H1 (cell line): ENCODE results near the gene CUEDC2. TPM values are rescaled to one million over a fixed set of nuclear protein-coding genes. Genes with fewer than 3 reads are reported as not detected.

Source experiments
- CTCF ChIA-PET: fragments of 300-600 bp; sonication (Branson Sonifier 250); formaldehyde crosslinking; loops from one replicate; lab custom pipeline; 2021; ENCODE audit not compliant: partially characterized antibody; lab: Charles Lee
- POLR2A ChIA-PET: fragments of 300-600 bp; sonication (Branson Sonifier 250); formaldehyde crosslinking; loops from one replicate; lab custom pipeline; 2021; ENCODE audit warnings: inconsistent platforms; ENCODE audit not compliant: partially characterized antibody; lab: Charles Lee
- DNase-seq, 2 experiments: peaks; one replicate each; pipeline versions ENCODE4 v3.0.0 to v3.0.0-alpha.2; 2010 to 2022; ENCODE audit warnings: low spot score in 2 of 2, low read depth in 1 of 2, mixed read lengths in 1 of 2
- FAIRE-seq: peaks from 2 replicates; lab custom pipeline; 2011; peaks lifted over from hg19 to GRCh38; lab: Jason Lieb, UNC
- H2AFZ ChIP-seq: 2 replicates; pipeline ENCODE4 v1.8.1; 2012; ENCODE audit warnings: low read length, inconsistent platforms
- H2AK5ac ChIP-seq: 2 replicates; pipeline ENCODE4 v1.6.1; 2013; ENCODE audit warnings: low read depth, low read length
- H2BK120ac ChIP-seq: replicated peaks from 2 replicates; pipeline ENCODE3; 2013; ENCODE audit warnings: low read depth, low read length, inconsistent platforms
- H2BK12ac ChIP-seq: 2 replicates; pipeline ENCODE4 v1.6.1; 2013; ENCODE audit warnings: low read depth, low read length
- H2BK15ac ChIP-seq: 2 replicates; pipeline ENCODE4 v1.6.1; 2013; ENCODE audit warnings: low read length
- H2BK20ac ChIP-seq: 2 replicates; pipeline ENCODE4 v1.6.1; 2013; ENCODE audit warnings: low read length
- H2BK5ac ChIP-seq: 2 replicates; pipeline ENCODE4 v1.6.1; 2013; ENCODE audit warnings: low read depth, low read length
- H3K14ac ChIP-seq: 2 replicates; pipeline ENCODE4 v1.6.1; 2013; ENCODE audit warnings: inconsistent platforms; ENCODE audit not compliant: insufficient read length
- H3K18ac ChIP-seq: 2 replicates; pipeline ENCODE4 v1.6.1; 2013; ENCODE audit warnings: low read length; ENCODE audit errors: extremely low read depth
- H3K23ac ChIP-seq: 2 replicates; pipeline ENCODE4 v1.6.1; 2013; ENCODE audit warnings: inconsistent platforms; ENCODE audit not compliant: insufficient read length
- H3K23me2 ChIP-seq: 2 replicates; pipeline ENCODE4 v1.6.1; 2013; ENCODE audit warnings: low read depth, low read length
- H3K27ac ChIP-seq: 2 replicates; pipeline ENCODE4 v1.6.1; 2011; ENCODE audit warnings: low read depth, low read length, inconsistent platforms
- H3K27me3 ChIP-seq, 4 experiments: replicated peaks in 1 of 4; 1 replicate in 1 of 4; 2 replicates in 3 of 4; pipeline versions ENCODE4 v1.6.1 to v1.8.1; 2011 to 2013; ENCODE audit warnings: low read length in 3 of 4, mild to moderate bottlenecking in 3 of 4, inconsistent platforms in 2 of 4, mixed read lengths in 2 of 4, moderate library complexity in 1 of 4; ENCODE audit not compliant: control insufficient read depth in 3 of 4, insufficient read depth in 3 of 4; ENCODE audit errors: extremely low read depth in 1 of 4
- H3K36me3 ChIP-seq, 4 experiments: 2 replicates each; pipeline versions ENCODE4 v1.6.1 to v1.8.1; 2011 to 2013; ENCODE audit warnings: mild to moderate bottlenecking in 4 of 4, low read length in 3 of 4, moderate library complexity in 2 of 4, control low read depth in 1 of 4, inconsistent platforms in 1 of 4; ENCODE audit not compliant: insufficient read depth in 4 of 4, control insufficient read depth in 2 of 4
- H3K4ac ChIP-seq: replicated peaks from 2 replicates; pipeline ENCODE3; 2013; ENCODE audit warnings: low read length, low read depth, mixed read lengths, inconsistent platforms; ENCODE audit not compliant: insufficient read length
- H3K4me1 ChIP-seq, 4 experiments: replicated peaks in 1 of 4; 1 replicate in 1 of 4; 2 replicates in 3 of 4; pipeline versions ENCODE4 v1.6.1 to v1.8.1; 2011 to 2013; ENCODE audit warnings: low read length in 3 of 4, inconsistent platforms in 2 of 4, mixed read lengths in 1 of 4; ENCODE audit not compliant: insufficient read depth in 4 of 4, control insufficient read depth in 3 of 4
- H3K4me2 ChIP-seq, 2 experiments: 2 replicates each; pipeline versions ENCODE4 v1.6.1 to v1.8.1; 2011 to 2013; ENCODE audit warnings: low read depth in 2 of 2, low read length in 2 of 2, control low read depth in 1 of 2, inconsistent platforms in 1 of 2, mild to moderate bottlenecking in 1 of 2; ENCODE audit not compliant: insufficient read depth in 1 of 2
- H3K4me3 ChIP-seq, 4 experiments: fragments of 200-600, 300-600 bp in 1 of 4; sonication (generic), shearing (Covaris generic), sonication (Bioruptor Twin) in 1 of 4; 2 replicates each; pipeline versions ENCODE4 v1.5.1 to v1.8.1; 2011 to 2016; ENCODE audit warnings: low read length in 4 of 4, low read depth in 3 of 4, control low read depth in 2 of 4, inconsistent platforms in 2 of 4, mild to moderate bottlenecking in 2 of 4, mixed read lengths in 1 of 4, moderate library complexity in 1 of 4; ENCODE audit not compliant: insufficient read depth in 2 of 4; ENCODE audit errors: extremely low read depth in 1 of 4
- H3K56ac ChIP-seq: replicated peaks from 2 replicates; pipeline ENCODE3; 2013; ENCODE audit warnings: low read depth, mild to moderate bottlenecking, mixed read lengths, low read length, inconsistent platforms; ENCODE audit not compliant: insufficient read length
- H3K79me1 ChIP-seq: 2 replicates; pipeline ENCODE4 v1.6.1; 2013; ENCODE audit warnings: low read depth, low read length, control low read depth
- H3K79me2 ChIP-seq, 2 experiments: 2 replicates each; pipeline versions ENCODE4 v1.6.1 to v1.8.1; 2012 to 2013; ENCODE audit warnings: low read length in 2 of 2, mild to moderate bottlenecking in 2 of 2, inconsistent platforms in 1 of 2; ENCODE audit not compliant: insufficient read depth in 2 of 2, control insufficient read depth in 1 of 2
- H3K9ac ChIP-seq, 4 experiments: replicated peaks in 1 of 4; 1 replicate in 1 of 4; 2 replicates in 3 of 4; pipeline versions ENCODE4 v1.6.1 to v1.8.1; 2011 to 2013; ENCODE audit warnings: low read depth in 3 of 4, low read length in 3 of 4, control low read depth in 2 of 4, mild to moderate bottlenecking in 2 of 4, moderate library complexity in 2 of 4, inconsistent platforms in 1 of 4; ENCODE audit errors: extremely low read depth in 1 of 4
- H3K9me3 ChIP-seq, 2 experiments: 2 replicates each; pipeline versions ENCODE4 v1.6.1 to v1.8.1; 2012 to 2013; ENCODE audit warnings: mild to moderate bottlenecking in 2 of 2, moderate library complexity in 2 of 2, control low read depth in 1 of 2, inconsistent platforms in 1 of 2, low read depth in 1 of 2, low read length in 1 of 2, mixed read lengths in 1 of 2; ENCODE audit not compliant: insufficient read depth in 2 of 2
- H4K20me1 ChIP-seq, 2 experiments: replicated peaks in 1 of 2; 2 replicates each; pipeline versions ENCODE3 to v1.8.1; 2011 to 2013; ENCODE audit warnings: inconsistent platforms in 2 of 2, low read length in 2 of 2, mild to moderate bottlenecking in 1 of 2; ENCODE audit not compliant: insufficient read depth in 2 of 2, control insufficient read depth in 1 of 2
- H4K5ac ChIP-seq: 2 replicates; pipeline ENCODE4 v1.6.1; 2013; ENCODE audit warnings: low read length, low read depth, mixed read lengths, inconsistent platforms; ENCODE audit not compliant: insufficient read length
- H4K8ac ChIP-seq: 2 replicates; pipeline ENCODE4 v1.8.0; 2013; ENCODE audit warnings: mild to moderate bottlenecking, moderate library complexity, low read length, inconsistent platforms; ENCODE audit not compliant: insufficient read depth; ENCODE audit errors: extremely low read depth
- H4K91ac ChIP-seq: replicated peaks from 2 replicates; pipeline ENCODE3; 2013; ENCODE audit warnings: low read length, mixed read lengths, inconsistent platforms; ENCODE audit not compliant: insufficient read length
- GABPA ChIP-seq: IDR thresholded peaks from 2 replicates; pipeline ENCODE4 v1.6.1; 2011; ENCODE audit warnings: mild to moderate bottlenecking, low read length, moderate library complexity, borderline replicate concordance; ENCODE audit not compliant: insufficient read depth
- KDM4A ChIP-seq: IDR thresholded peaks from one replicate; pipeline ENCODE4 v1.7.1; 2012; ENCODE audit warnings: low read depth, mild to moderate bottlenecking, moderate library complexity, low read length, inconsistent platforms; ENCODE audit not compliant: severe bottlenecking
- MAFK ChIP-seq: IDR thresholded peaks from 2 replicates; pipeline ENCODE4 v1.6.1; 2012; ENCODE audit warnings: low read depth, mild to moderate bottlenecking, improper control_type of control experiment, low read length
- PHF8 ChIP-seq: fragments of 200-600 bp; sonication (generic); conservative IDR thresholded peaks from 2 replicates; pipeline ENCODE4 v1.7.1; 2012; ENCODE audit warnings: low read depth, mild to moderate bottlenecking, inconsistent platforms, low read length, moderate library complexity
- RFX5 ChIP-seq: IDR thresholded peaks from 2 replicates; pipeline ENCODE4 v1.6.1; 2011; ENCODE audit warnings: low read depth, low read length, improper control_type of control experiment, borderline replicate concordance
- SIX5 ChIP-seq: IDR thresholded peaks from 2 replicates; pipeline ENCODE4 v1.6.1; 2011; ENCODE audit warnings: mild to moderate bottlenecking, low read depth, low read length
- SP1 ChIP-seq: IDR thresholded peaks from 2 replicates; pipeline ENCODE4 v1.6.1; 2011; ENCODE audit warnings: low read depth, low read length
- SP2 ChIP-seq: IDR thresholded peaks from 2 replicates; pipeline ENCODE4 v1.6.1; 2012; ENCODE audit warnings: mild to moderate bottlenecking, low read length, inconsistent platforms
- WGBS, 2 experiments: shearing (Covaris generic) in 1 of 2; methylation state at CpG; one replicate each; pipeline versions ENCODE4 v1.1.6 to v1.1.7; 2013 to 2015; ENCODE audit warnings: low lambda C conversion rate in 2 of 2, mixed read lengths in 2 of 2, inconsistent platforms in 1 of 2, low coverage in 1 of 2, missing lambda C conversion rate in 1 of 2; ENCODE audit not compliant: insufficient replicate concordance in 2 of 2, insufficient coverage in 1 of 2, insufficient read length in 1 of 2; ENCODE audit errors: extremely low coverage in 1 of 2, missing lambda C conversion rate in 1 of 2; 5-methylcytosine and 5-hydroxymethylcytosine counted together
- polyA plus RNA-seq, 7 experiments: library from polyadenylated mRNA; depleted of rRNA in 3 of 7; stranded (reverse) in 5 of 7; unstranded in 2 of 7; fragments of >200 nt in 5 of 7; fragments of 200-250 nt in 2 of 7; gene quantifications; 1 replicate in 5 of 7; 2 replicates in 1 of 7; 4 replicates in 1 of 7; pipeline versions ENCODE4 v1.2.1 to v1.2.3, GENCODE V29; 2011 to 2013; ENCODE audit warnings: missing spikeins in 2 of 7, mixed read lengths in 2 of 7
- total RNA-seq: library from RNA; stranded (reverse); fragmentation: NEBNext Ultra II Directional; extraction: Animal tissue kit (Norgen Biotek cat#: 25700); gene quantifications from 2 replicates; pipeline ENCODE4 v1.2.1, GENCODE V29; 2021
- TF ChIP-seq, protein P1 (sequence below): IDR thresholded peaks from 2 replicates; pipeline ENCODE4 v1.6.1; 2012; ENCODE audit warnings: inconsistent platforms

Gene CUEDC2
- total and polyA plus RNA-seq, 2 of the 8 experiments (the other 6 are each of a cell fraction or from before 2014, with no cell fraction given): 41.7 to 55.2 TPM

- FAIRE-seq: peak; percentile 91
- POLR2A ChIA-PET: interaction anchor here (0.6 to 7.9 kb wide), 19 partner anchors 10 to 270 kb away, joined by 3 to 56 read pairs (median 5); partner anchors contain the start of genes C10orf95, CUEDC2 and NFKB2
- H3K14ac ChIP-seq: no peak within 1 kb of the TSS
- TF ChIP-seq KDM4A: peak; percentile 85
- TF ChIP-seq RFX5: no peak
- TF ChIP-seq, protein P1, sequence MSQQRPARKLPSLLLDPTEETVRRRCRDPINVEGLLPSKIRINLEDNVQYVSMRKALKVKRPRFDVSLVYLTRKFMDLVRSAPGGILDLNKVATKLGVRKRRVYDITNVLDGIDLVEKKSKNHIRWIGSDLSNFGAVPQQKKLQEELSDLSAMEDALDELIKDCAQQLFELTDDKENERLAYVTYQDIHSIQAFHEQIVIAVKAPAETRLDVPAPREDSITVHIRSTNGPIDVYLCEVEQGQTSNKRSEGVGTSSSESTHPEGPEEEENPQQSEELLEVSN: peak; percentile 50
- TF ChIP-seq PHF8: peak; percentile 82
- TF ChIP-seq GABPA: peak; percentile 90
- peak; percentile 13; the same call in 1 of the 2 replicates for TF ChIP-seq SIX5
- TF ChIP-seq MAFK: no peak
- 0 out of 2 replicates have a peak, but pooled peaks have one; percentile 47 for TF ChIP-seq SP1
- no peak for TF ChIP-seq SP2
These were observed 11.5 kb downstream of the CUEDC2 start, which contains the start of gene FBXL15 for GRCh38 chr10:102420714-102421506. FBXL15 (plus strand) TSS chr10:102420836; CDS start chr10:102421130, 294 bp downstream.

More at GRCh38 chr10:102420714-102421506, 11.5 kb downstream of the CUEDC2 start, which contains the start of gene FBXL15:
- Histone ChIP-seq H3K27ac (peak within 1 kb of the TSS; percentile 81; the same call in 1 of the 2 replicates), H3K4me2 (peak within 1 kb of the TSS; percentile 88 to 100), H4K91ac (peak within 1 kb of the TSS; percentile 97), H2BK20ac (0 out of 2 replicates have a peak within 1 kb of the TSS, but pooled peaks have one; percentile 48), H2BK5ac (peak within 1 kb of the TSS; percentile 99), H3K4ac (peak within 1 kb of the TSS; percentile 80), H3K4me1 (peaks cover 0 to 25% (median 10%) of the 10 kb centered on the region in 4 experiments; a peak in 5 of 7 replicates), H4K20me1 (peaks cover 5 to 9% of the 10 kb centered on the region in 2 experiments), H2AK5ac (no peak within 1 kb of the TSS), H2BK12ac (peak within 1 kb of the TSS; percentile 99; the same call in 1 of the 2 replicates), H3K79me1 (no peaks in the 10 kb centered on the region), H2BK15ac (peak within 1 kb of the TSS; percentile 100), H3K9me3 (no peaks in the 10 kb centered on the region), H2BK120ac (peak within 1 kb of the TSS; percentile 96), H3K9ac (peak within 1 kb of the TSS; percentile 54 to 80 (median 72)), H3K36me3 (0 out of 8 replicates have a peak, but pooled peaks cover 0 to 3% (median 0%) of the 10 kb centered on the region in 4 experiments), H3K23me2 (peaks cover 32% of the 10 kb centered on the region), H3K4me3 (peak within 1 kb of the TSS; percentile 74 to 92 (median 80)), H3K18ac (peak within 1 kb of the TSS; percentile 97), H3K27me3 (no peaks in the 10 kb centered on the region), H3K56ac (peak within 1 kb of the TSS; percentile 99), H3K23ac (no peak within 1 kb of the TSS), H4K8ac (peak within 1 kb of the TSS; percentile 95), H2AFZ (peak within 1 kb of the TSS; percentile 87), H4K5ac (peak within 1 kb of the TSS; percentile 99), H3K79me2 (no peaks in the 10 kb centered on the region)
- CTCF ChIA-PET: interaction anchor here (0.6 to 9.5 kb wide), 22 partner anchors 9 to 1677 kb away, joined by 3 to 78 read pairs (median 10); partner anchors contain the start of genes C10orf95 and CUEDC2
- WGBS, 2 experiments: 1% methylated on average over 41 of the region's 66 CpGs; no CpG with 5 or more reads in 1 of the 2 experiments
- peak; percentile 90 to 98 for DNase-seq
